Measurements from ENCODE around the gene NKAPD1.
A peak's percentile ranks its signal among the peaks of the same experiment; 100 is the strongest.
"Not testable (repeated sequence)": the region's sequence is repeated elsewhere in the genome, so short reads cannot be mapped to it uniquely, and the experiment has no call there.

The NKAPD1 gene, protein sequence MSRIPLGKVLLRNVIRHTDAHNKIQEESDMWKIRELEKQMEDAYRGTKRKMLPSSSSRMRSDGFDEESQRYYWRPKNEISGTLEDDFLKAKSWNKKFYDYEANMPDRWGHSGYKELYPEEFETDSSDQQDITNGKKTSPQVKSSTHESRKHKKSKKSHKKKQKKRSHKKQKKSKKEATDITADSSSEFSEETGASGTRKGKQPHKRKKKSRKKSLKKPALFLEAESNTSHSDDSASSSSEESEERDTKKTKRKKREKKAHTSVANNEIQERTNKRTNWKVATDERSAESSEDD

DNA sequence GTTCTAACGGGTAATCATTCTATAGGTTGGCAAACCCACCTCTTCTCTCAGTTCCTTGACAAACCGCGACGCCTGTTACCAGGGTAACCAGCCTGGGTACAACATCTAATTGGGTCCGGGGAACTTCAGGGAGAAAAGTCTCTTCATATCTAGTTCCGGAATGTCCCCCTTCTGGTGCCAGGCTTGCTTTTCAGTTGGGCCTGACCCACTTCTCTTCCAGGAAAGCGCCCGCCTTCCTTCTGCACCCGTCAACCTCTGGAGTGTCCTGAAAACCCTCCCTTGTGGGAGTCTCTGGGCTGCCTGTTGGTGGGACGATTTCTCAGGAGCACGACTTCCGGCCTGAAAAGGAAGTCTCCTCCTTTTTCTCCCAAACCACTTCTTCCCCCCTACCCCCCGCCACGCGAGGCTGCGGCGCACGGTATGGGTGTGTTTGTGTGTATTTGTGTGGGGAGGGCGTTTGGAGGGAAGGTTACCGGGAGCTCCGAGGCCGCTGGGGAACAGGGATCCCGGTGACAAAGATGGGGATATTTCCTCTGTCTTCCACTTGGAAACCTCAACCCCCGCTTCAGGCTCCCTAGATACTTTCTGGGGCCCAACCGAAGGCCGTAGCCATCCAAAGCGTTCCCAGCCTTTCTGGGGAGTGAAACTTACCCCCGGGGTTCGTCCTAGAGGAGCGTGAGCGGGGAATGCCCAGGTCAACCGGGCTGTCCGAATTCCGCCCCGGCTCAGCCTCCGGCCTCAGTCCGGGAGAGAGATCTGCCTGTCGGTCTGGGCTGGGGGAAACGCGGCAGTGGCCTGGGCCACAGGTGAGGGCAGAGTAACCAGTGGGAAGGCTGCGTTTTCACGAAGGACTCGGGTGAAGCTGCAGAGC is at the start of gene NKAPD1, which contains the start of gene PIH1D2:
NKAPD1 (plus strand) TSS at position 359 of the 871 bp plus-strand sequence. CDS start 1,276 bp downstream, outside the sequence.
PIH1D2 (minus strand) TSS at position 77 of the 871 bp plus-strand sequence. CDS start 843 bp downstream, outside the sequence.
- DNase-seq: peak; percentile 58

DNA sequence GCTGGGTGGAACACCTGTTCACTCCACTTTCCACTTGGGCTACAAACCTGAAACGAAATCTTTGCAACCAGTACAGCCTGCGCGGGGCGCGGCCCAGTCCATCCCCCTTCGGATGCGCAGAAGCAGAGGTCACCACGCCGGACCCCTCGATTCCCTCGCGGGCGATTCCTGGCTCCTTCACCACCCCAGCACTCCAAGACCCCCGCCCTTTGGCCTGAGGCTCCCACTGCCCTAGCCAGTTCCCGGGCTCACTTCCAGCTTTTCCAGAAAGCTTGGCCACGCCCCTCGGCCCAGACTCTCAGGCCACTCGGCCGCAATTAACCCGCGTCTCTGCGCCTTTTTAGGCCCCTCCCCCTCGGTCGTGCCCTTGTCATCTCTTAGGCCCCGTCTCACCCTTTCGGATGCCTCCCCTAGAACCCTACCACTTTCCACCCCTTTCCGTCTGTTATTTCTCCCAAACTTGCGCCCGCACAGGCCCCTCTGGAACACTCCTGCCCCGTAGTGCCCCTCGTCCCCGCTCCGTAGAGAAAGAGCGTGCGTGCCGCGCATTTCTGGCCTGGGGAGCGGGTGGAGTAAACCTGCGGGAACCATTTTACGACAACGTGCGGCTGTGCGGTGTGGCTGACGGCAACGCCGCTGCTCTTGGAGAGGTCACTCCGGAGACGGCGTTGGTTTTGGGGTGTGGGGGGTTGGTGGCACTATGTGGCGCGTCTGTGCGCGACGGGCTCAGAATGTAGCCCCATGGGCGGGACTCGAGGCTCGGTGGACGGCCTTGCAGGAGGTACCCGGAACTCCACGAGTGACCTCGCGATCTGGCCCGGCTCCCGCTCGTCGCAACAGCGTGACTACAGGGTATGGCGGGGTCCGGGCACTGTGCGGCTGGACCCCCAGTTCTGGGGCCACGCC is 49.1 kb upstream of the NKAPD1 start, which contains the start of gene DLAT:
DLAT (plus strand) TSS at position 636 of the 906 bp plus-strand sequence; CDS start at position 701, 65 bp downstream.
- DNase-seq: peak; percentile 65

DNA sequence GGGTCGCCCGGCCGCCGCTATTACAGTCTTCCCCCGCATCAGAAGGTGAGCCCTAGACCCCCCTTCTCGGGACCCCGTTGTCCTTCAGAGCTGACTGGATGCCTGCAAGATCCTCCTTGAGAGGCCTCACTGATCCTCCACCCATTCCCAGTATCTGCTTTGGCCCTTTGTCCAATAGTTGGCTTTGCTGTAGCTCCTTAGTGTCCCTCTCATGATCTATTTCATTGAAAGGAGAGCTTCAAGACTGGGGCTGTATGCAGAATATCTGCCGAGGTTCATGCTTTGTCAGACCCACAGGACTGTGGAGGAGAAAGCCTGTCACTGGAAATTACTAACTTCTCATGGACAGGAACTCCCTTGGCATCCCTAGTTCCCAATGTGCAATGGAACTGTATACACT is 48.4 kb upstream of the NKAPD1 start:
- DNase-seq: no peak

DNA sequence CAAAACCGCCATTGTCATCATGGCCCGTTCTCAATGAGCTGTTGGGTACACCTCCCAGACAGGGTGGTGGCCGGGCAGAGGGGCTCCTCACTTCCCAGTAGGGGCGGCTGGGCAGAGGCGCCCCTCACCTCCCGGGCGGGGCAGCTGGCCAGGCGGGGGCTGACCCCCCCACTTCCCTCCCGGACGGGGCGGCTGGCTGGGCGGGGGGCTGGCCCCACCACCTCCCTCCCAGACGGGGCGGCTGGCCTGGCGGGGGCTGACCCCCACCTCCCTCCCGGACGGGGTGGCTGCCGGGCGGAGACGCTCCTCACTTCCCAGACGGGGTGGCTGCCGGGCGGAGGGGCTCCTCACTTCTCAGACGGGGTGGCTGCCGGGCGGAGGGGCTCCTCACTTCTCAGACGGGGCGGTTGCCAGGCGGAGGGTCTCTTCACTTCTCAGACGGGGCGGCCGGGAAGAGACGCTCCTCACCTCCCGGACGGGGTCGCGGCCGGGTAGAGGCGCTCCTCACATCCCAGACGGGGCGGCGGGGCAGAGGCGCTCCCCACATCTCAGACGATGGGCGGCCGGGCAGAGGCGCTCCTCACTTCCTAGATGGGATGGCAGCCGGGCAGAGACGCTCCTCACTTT is 47.2 kb upstream of the NKAPD1 start:
- DNase-seq: not testable (repeated sequence)

DNA sequence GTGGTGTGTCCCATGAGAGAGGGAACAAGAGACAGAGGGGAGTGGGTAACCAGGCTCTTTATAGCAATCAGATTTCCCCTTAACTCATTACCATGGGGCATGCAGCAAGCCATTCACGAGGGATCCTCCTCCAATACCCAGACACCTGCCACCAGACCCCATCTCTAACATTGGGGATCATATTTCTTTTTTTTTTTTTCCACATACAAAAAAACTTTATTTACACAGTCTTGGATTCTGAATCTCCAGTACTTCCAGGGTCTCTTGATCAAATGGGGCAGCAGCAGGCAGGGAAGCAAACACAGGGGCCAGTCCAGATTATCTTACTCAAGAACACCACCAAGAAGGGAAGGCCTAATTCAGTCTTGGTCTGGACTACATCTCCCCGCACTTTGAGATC is 44.6 kb upstream of the NKAPD1 start:
- no peak for DNase-seq

DNA sequence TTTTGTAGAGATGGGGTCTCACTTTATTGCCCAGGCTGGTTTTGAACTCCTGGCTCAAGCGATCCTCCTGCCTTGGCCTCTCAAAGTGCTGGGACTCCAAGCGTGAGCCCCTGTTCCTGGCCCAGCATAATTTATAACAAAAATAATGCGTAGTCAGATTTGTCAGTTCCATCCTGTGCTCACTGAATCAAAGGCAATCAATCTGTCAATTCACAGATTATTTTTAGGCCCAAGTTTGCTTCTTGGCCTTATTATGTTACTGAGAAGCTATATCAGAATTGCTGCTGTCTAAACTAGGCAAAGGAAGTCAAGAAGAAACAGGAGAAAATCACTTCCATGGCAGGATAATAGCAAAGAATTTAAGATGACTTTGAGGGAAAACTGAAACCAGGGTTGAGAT is 40.2 kb upstream of the NKAPD1 start:
- no peak for DNase-seq

DNA sequence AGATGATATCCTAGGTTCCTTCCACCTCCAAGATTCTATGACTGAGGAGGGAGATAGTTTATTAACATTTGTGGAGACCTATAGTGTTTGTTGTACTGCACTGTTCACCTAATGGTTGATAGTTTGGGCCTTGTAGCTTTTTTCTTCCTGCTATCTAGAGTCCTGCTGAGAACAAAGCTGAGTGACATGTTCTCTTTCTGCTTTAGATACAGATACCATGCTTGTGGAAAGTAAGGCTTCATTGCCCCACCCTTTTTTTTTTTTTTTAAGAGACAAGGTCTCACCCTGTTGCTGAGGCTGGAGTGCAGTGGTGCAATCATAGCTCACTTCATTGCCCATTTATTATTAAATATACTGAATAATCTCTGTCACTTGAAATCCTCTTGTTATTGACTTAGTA is 36.6 kb upstream of the NKAPD1 start:
- DNase-seq: no peak

DNA sequence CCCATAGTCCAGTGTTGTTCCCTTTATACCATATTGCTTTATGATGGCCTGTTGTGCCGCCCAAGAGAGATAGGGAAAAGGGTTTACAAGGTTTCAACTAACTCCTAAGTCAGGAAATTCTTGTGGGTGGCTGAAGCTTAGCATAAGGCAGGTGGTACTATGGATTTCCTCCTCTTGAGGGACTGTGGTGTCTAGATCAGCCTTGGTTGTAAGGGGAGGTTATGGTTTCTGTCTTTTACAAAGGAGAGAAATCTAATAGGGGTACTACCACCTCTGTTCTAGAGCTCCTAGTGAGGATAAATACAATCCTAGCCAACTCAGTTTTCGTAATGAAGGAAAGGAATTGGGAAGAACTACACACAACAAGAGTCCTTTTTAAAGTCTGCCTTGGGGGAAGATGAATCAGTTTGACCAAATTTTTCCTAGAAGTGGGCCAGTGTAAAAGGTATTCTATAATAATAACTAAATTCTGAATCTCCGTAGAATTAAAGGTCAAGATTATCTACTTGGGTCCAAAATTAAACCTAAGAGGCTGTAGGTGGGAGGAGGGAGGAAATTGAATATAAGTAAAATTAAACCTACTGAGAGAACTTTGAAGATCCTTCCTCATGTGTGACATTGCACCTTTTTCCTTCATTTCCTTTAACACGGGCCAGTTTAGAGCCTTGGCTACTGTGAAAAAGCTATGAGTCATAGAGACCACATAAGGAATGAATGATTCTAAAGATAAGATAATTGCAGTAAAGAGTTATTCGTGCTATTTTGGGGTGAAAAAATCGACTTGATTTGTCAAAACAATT is 31.7 kb upstream of the NKAPD1 start:
- DNase-seq: no peak

DNA sequence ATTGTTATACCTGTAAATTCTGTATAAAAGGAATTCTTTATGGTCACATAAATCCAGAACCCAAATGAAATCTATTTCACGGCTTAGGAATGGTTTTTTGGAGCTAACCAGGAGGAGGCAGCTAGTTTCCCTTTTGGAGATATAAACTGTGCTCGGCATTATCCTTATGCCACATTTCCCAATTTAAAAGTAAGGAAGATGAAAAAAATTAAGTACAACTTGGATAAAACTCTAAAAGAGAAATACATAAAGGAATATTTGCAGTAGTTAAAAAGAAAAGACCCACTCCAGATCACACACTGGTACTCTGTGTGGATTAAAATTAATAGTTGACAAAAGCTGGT is 31.2 kb upstream of the NKAPD1 start:
- no peak for DNase-seq

DNA sequence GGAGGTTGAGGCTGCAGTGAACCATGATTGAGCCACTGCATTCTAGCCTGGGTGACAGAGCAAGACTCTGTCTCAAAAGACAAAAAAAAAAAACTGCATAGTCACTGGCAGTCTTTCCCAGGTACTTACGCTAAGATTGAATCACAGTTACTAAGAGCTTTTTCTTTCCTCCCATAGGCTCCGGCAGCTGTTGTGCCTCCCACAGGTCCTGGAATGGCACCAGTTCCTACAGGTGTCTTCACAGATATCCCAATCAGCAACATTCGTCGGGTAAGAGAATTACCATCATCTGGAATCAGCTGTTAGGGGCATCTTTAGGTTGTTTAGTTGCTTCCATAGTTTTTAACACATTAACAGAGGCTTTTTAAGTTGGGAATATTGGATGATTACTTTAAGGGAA is 29.1 kb upstream of the NKAPD1 start:
- DNase-seq: no peak

DNA sequence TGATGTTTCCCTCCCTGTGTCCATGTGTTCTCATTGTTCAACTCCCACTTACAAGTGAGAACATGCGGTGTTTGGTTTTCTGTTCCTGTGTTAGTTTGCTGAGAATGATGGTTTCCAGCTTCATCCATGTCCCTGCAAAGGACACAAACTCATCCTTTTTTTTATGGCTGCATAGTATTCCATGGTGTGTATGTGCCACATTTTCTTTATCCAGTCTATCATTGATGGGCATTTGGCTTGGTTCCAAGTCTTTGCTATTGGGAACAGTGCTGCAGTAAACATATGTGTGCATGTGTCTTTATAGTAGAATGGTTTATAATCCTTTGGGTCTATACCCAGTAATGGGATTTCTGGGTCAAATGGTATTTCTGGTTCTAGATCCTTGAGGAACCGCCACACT is 27.5 kb upstream of the NKAPD1 start:
- DNase-seq: not testable (repeated sequence)

DNA sequence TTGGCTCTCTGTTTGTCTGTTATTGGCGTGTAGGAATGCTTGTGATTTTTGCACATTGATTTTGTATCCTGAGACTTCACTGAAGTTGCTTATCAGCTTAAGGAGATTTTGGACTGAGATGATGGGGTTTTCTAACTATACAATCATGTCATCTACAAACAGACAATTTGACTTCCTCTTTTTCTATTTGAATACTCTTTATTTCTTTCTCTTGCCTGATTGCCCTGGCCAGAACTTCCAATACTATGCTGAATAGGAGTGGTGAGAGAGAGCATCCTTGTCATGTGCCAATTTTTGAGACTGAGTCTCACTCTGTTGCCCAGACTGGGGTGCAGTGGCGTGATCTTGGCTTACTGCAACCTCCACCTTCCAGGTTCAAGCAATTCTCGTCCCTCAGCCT is 25.8 kb upstream of the NKAPD1 start:
- not testable (repeated sequence) for DNase-seq

DNA sequence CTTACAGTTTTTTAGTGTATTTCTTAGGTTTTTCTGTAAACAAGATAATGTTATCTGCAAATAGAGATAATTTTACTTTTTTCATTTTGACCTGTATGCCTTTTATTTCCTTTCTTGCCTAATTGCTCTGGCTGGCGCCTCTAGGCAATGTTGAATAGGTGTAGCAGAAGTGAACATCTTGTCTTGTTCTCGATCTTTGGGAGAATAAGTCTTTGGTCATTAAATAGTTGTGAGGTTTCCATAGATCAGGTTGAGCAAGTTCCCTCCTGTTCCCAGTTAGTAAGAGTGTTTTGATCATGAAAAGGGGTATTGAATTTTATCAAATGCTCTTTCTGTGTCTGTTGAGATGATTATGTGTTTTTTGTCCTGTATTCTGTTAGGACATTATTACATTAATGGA is 24.3 kb upstream of the NKAPD1 start:
- no peak for DNase-seq

DNA sequence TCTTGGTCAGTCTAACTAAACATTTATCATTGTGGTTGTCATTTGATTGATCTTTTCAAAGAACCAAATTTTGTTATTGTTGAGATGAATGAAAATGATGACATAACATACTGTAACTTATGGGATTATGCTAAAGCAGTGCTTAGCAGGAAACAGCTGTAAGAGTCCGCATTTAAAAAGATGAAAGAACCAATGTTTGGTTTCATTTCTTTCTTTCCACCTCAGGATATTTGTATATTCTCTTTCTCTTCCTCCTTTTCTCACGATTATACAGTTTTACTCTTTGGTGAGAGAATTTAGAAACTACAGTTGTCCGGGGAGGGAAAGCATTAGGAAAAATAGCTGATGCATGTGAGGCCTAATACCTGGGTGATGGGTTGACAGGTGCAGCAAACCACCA is 23.4 kb upstream of the NKAPD1 start:
- DNase-seq: no peak

DNA sequence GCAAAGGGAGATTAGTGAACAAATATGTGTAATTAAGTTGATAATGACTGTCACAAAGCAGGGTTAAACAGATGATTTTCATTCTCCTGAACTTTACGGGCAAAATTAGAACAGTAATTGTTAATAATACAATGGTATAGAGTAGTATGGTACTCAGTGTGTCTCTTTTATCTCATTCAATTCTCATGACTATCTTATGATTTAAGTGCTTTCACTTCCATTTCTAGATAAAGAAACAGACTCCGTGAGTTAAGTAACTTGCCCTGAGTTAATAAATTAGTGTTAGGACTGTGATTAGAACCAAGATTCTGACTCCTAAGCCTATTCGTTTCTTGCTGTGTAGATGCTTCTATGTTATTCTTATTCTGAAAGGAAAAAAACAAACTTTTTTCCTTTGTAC is 22.3 kb upstream of the NKAPD1 start:
- no peak for DNase-seq

DNA sequence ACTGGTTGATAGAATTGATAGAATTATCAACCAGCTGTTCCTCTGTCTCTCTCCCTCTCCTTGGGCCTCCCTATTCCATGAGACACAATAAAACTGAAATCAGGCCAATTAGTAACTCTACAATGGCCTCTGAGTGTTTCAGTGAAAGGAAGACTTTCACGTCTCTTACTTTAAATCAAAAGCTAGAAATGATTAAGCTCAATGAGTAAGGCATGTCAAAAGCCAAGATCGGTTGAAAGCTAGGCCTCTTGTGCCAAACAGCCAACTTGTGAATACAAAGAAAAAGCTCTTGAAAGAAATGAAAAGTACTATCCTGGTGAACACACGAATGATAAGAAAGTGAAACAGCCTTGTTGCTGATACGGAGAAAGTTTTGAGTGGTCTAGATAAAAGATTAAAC is 16.9 kb upstream of the NKAPD1 start:
- no peak for DNase-seq

DNA sequence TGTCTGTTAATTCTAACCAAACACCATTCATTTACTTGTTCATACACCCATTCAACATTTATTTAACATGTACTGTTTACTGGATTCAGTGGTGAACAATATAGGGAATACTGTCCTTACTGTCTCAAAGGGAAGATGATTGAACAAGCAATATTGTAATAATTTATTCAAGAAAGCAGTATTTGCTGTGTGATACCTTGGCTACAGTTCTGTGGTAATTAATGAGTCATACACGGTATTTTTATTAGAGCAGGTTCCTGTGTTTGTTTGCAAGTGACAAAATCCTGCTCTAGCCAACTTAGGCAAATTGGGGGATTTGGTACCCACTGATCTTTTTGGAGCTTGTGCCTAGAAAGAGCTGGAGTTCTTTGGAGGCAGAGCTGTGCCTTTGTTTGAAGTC is 16.0 kb upstream of the NKAPD1 start:
- no peak for DNase-seq

DNA sequence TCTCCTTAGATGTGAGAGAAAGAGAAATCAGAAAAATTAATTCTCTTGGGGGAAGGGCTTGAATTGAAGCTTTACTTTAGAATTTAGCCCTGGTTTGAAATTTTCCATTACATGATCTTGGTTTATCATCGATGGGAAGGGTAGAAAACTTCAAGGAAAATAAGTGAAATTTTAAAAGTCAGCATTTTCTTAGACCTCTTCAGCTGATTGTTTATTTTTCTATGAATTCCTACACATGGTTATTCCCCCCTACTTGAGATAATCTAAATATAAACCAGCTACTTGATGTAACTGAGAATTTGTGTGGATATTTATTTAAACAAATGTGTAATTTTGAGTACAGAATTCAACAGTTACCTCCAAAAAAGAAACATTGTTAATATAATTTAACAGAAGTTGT is 11.2 kb upstream of the NKAPD1 start:
- no peak for DNase-seq

DNA sequence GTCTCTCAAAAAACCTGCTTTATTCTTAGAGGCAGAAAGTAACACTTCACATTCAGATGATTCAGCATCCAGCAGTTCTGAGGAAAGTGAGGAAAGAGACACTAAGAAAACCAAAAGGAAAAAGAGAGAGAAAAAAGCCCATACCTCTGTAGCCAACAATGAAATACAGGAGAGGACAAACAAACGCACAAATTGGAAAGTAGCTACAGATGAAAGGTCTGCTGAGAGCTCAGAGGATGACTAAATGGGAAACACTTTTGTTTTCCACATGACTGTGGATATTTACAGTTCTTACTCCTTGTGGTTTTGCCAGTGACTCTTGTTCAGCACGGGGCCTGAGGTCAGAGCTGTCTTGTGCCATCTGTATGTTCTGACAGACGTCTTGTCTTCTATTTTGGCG is 8.6 kb downstream of the NKAPD1 start:
- no peak for DNase-seq

DNA sequence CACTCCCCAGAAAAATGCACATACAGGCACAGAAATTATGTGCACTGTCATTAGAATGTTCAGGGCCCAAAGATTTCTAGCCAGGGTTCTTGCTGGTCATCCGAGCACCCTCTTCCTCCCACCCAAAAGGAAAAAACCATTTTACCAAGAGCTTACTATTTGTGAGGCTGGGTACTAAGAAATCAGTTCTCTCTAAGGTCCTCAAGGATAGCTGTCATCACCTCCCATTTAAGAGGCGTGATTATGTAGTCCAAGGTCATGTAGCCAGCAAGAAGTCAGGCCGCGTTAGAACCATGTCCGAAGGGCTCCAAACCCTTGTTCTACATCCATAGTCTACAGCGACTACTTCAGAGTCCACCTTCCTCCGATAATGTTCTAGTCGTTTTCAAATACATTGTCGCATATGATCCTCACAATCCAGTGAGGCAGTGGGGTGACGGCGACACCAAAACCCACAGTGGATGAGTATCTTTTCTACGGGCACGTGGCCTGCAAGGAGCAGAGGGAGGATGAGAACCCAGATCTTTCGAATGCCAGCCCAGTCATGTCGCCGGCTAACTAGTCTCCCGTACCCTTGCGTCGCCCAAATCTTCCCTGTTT is 11.8 kb downstream of the NKAPD1 start:
- DNase-seq: no peak
